Omental fat pad (tissue), 4 donors: Measurements from ENCODE around the gene KIDINS220. TPM values are rescaled to one million over a fixed set of nuclear protein-coding genes. Genes with fewer than 3 reads are reported as not detected.
A peak's percentile ranks its signal among the peaks of the same experiment; 100 is the strongest.

ENCODE experiments used
- ATAC-seq: fragments of 150-250 bp; one replicate; pipeline ENCODE4 v1.9.1; 2016; ENCODE audit warnings: mild to moderate bottlenecking, moderate library complexity; ENCODE audit not compliant: low FRiP score
- DNase-seq: peaks from one replicate; pipeline ENCODE4 v3.0.0-alpha.2; 2019; ENCODE audit warnings: low spot score
- CTCF ChIP-seq, 3 donors: fragments of 450-650 bp; IDR thresholded peaks; one replicate each; pipeline ENCODE4 v1.5.1; 2016 to 2017; ENCODE audit warnings: antibody characterized with exemption in 3 of 3, mild to moderate bottlenecking in 3 of 3, moderate library complexity in 2 of 3
- total RNA-seq, 4 donors: library from RNA; depleted of rRNA; stranded (reverse); fragments of >200 nt; gene quantifications; one replicate each; pipeline ENCODE4 v1.1.0, GENCODE V29; 2016

The KIDINS220 gene
- total RNA-seq, 4 donors from 2014 or later = 59.5 to 98.0 (median 66.5) TPM

- ATAC-seq = no peak
- no peak for TF ChIP-seq CTCF (IDR thresholded peaks at IDR 0.05)
- no peak for DNase-seq
These were observed 154.4 kb downstream of the KIDINS220 start for GRCh38 chr2:8682719-8683667.

- DNase-seq (peak; percentile 98), ATAC-seq (peak; percentile 61)
- TF ChIP-seq CTCF (IDR thresholded peaks at IDR 0.05) = no peak
These were observed 155.4 kb downstream of the KIDINS220 start, which contains the start of gene ID2 for GRCh38 chr2:8681786-8682692. Gene ID2, plus strand, starts transcription at chr2:8682056. Its CDS starts 110 bp downstream, at chr2:8682166.

GRCh38 chr2:8680822-8681760, 156.3 kb downstream of the KIDINS220 start:
- ATAC-seq (no peak), DNase-seq (peak; percentile 74)
- TF ChIP-seq CTCF (IDR thresholded peaks at IDR 0.05) = no peak

GRCh38 chr2:8679827-8680731, 157.3 kb downstream of the KIDINS220 start:
- DNase-seq (no peak), ATAC-seq (no peak)
- no peak for TF ChIP-seq CTCF (IDR thresholded peaks at IDR 0.05)

- DNase-seq = no peak
- ATAC-seq = no peak
- TF ChIP-seq CTCF (IDR thresholded peaks at IDR 0.05) = no peak
These were observed 157.9 kb downstream of the KIDINS220 start for GRCh38 chr2:8679567-8679826.

Other genes with a start within 250 kb of the KIDINS220 start
- 100 to 1,000 TPM; 165 to 949 (median 312) TPM for gene ID2, start 155.6 kb downstream of the KIDINS220 start, total RNA-seq
- gene MBOAT2, start 166.1 kb upstream of the KIDINS220 start, total RNA-seq = 10 to 100 TPM in 1 of 4 donors, 1 to 10 TPM in 3; 5.7 to 12.6 (median 7.4) TPM